ENCODE results near the gene DSCAM.
"Not testable (repeated sequence)": the region's sequence is repeated elsewhere in the genome, so short reads cannot be mapped to it uniquely, and the experiment has no call there.

The DSCAM gene

DNA sequence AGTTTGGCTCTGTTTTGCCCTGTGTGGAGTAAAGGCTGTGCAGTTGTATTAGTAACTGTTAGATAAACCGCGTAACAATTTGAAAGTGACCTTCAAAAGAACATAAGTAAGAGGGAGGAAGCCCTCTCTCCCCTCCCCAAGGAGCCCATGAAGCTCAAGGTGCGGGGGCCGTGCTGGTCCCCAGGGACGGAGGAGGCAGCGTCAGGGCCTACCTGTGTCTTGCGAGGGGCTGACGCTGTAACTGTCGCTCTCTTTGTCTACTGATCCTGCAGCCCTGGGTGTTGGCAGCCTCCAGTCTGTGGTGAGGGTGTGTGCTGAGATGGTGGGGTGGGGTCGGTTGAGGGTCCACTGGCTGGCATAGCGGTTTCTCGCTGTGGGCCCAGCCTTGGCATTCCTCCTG, 803.1 kb downstream of the DSCAM start:
- no peak for DNase-seq

GRCh38 chr21:40043423-40043822, 803.5 kb downstream of the DSCAM start:
- DNase-seq = no peak

DNA sequence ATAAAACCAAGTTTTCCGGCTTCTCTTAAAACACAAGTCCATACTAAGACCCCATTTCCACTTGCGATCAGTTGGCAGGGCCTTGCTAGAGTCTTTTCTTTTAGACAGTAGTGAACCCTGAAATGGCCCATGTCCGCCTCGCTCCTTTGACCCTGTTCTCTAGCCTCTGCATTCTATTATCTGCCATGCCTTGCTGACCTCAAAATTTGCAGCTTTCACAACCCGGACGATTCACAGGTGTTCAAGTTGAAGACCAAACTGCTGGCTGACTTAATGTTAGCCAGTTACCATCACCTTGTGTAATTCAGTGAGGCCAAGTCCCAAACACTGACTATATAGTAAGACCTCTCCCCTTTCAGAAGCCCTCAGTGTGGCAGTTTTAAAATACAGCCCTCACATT, 805.5 kb downstream of the DSCAM start:
- DNase-seq = no peak

- not testable (repeated sequence) for DNase-seq
These were observed 813.7 kb downstream of the DSCAM start for GRCh38 chr21:40033156-40033782.

DNA sequence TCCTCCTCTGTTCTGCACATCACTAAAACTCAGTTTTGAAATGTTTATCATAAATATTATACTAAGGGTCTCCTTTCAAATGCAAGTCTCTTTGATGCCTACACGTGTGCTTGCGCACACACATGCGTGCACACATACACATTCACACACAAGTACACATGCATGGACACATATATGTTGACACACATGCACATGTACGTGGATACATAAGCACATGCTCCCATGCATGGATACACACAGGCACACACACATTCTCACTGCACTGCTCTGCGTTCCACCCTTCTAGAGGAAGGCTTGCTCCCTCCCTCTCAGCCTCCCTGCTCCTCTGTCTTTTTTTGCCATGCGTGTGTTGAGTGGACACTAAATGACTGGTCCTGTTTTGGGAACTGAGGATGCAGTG, 817.1 kb downstream of the DSCAM start:
- no peak for DNase-seq

GRCh38 chr21:40028393-40028792, 818.6 kb downstream of the DSCAM start:
- not testable (repeated sequence) for DNase-seq

DNA sequence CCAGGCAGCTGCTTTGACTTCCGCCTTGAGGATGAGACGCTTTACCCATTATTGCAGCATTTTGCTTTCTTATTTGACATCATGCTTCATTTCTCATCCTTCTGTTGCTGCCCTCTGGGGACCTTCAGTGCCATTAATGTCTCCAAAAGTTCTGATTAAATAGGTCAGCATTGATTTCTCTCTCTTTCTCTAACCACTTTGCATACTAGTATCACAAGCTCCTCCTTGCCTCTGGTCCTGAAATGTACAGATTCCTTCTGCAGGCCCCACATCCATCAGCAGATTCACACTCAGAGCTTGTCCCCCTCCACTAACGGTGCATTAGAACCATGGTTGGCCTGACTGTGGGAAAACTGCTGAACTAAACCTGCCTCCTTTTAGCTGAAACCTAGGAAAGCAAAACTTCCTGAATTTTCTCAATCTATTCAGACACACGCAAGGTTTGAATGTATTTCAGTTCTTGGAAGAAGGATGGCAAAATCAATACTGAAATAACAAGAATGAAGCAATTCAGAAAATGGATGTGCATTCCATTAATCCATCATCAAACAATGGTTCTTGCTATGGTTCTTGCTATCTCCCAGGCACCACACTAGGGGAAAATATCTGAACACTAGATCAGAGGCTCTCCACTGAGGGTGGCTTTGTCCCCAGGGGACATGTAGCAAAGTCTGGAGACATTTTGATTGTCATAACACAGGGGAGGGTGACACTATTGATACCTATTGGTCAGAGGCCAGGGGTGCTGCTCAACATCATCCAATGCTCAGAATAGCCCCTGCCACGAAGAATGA, 825.2 kb downstream of the DSCAM start:
- DNase-seq = no peak

DNA sequence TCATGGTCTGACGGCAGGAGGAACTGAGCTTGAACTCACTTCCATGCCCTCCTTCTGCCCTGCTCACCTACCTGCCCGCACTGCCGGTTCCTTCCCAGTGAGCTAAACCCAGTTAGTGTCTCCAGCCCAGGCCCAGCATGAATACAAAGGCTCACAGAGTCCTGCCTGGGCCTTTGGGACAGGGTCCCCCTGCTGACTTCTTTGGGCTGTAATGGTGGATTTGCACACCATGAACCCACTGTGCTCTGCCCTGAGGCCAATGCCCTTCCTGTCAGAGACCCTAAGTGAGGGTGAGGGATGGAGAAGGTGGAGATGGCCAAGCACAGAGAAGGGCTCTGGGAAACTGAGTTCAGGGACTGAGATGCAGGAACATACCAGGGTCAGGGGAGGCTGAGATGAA, 826.3 kb downstream of the DSCAM start:
- DNase-seq = no peak

DNA sequence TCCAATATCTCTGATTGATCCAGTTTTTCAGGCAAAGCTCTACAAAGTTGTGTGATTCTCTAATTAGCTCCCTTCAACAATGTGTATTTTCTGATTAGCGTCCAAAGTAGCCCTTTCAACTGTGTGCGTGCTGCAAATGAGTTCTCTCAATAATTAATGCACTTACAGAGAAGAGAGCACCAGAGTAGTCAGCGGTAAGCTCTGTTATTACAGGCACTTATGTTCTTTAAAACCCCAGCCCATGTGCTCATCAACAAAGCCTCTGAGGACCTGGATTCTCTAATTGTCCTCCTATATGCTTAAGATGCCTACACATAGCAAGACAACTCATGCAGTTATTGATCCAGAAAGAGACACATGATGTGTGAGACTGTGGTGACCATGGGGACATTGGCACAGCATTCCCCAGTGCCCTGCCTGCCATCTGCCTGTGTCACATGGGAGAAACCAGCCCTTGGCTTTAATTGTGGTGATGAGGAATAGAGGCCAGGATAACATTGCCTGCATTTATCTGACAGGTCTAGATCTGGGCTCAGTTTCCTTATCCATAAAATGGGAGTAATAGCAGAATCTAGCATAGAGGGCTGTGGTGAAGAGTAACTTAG, 828.0 kb downstream of the DSCAM start:
- no peak for DNase-seq

- no peak for DNase-seq
These were observed 830.3 kb downstream of the DSCAM start for GRCh38 chr21:40016667-40017066.

GRCh38 chr21:40016234-40016633, 830.7 kb downstream of the DSCAM start:
- no peak for DNase-seq

DNA sequence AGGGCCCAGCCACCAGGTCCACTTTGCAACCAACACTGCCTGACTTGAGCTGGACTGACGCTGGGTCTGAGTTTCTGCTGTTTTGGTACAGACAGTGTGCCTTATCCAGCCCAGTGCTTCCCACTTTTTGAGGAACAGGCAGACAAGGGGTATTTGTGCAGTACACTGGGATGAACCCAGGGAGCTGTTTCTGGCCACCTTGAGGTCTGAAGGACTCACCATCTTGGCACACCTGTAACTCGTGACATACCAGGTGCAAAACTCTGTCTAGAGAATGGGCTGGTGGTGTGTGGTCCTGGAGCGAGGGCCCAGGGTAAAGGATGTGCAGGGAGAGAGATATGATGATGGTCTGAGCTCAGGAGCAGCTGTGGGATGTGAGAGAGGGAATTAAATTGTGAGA, 831.1 kb downstream of the DSCAM start:
- DNase-seq = no peak

- no peak for DNase-seq
These were observed 832.6 kb downstream of the DSCAM start for GRCh38 chr21:40014394-40014793.

DNA sequence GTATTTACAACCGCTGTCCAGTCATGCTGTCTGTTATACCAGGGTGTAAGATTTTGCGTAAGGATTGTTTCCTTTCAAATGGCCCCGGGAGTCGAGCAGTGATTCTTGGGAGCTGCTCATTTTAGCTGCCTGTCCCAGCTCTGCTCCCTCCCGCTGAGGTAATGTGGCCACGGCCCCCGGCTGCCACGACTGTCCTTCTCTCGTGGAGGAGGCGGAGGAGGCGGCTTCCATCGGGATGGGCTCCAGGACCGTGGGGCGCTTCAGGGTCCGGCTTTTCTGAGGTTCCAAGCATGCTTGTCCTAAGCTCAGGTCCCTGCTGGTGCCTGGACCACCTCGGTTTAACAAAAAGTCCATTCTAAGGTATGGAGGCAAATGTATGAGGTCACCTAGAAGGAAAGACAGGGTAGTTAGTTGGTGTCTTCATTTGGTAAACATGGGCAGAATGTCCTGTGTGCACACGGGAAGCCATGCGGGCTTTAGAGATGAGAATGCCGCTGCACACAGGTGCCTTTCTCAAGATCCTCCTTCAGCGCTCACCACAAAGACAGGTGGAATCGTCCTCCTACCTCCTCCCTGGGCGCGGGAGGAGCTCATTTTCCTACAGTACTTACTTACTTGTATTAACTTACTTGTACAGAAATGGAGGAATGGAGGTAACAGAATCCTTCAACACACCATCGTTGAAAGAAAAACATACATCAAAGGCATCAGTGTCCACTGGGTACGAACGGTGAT, 833.8 kb downstream of the DSCAM start:
- no peak for DNase-seq

DNA sequence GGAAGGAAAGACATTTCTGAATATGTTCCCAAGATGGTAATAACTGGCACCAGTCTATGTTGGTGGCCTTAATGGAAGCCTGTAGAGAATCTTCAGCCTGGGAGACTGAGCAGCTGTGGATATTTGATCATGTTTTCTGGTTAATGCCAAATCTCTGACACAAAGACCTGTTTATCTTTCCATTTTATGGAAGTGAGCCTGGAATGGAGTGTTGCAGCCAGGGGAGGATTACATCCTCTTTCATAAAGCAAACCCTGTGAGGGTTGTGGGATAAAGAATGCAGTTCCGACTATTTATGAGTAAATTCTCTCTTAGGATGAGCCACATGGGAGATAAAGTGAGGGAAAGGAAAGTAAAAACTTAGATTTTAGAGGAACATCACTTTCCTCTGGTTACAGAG, 835.6 kb downstream of the DSCAM start:
- DNase-seq = no peak

DNA sequence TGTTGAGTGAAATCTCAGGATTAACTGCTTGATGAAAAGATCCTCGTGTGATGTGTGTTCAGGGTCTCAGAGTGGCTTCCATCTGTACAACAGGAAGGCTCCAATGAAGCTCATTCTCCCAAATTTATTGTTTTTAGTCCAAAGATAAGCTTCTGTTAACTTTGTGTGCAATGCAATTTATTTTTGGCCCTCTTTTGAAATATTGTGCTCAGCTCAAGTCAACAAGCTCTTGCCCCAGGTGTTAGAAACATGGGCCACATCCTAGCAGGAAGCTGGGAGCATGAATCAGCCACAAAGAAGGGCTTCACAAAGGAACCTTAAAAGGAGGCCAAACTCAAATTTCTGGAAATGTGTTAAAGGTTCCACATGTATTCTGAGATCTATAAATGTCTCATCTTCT, 844.0 kb downstream of the DSCAM start:
- DNase-seq = no peak

GRCh38 chr21:39984286-39984991, 862.5 kb downstream of the DSCAM start:
- no peak for DNase-seq

DNA sequence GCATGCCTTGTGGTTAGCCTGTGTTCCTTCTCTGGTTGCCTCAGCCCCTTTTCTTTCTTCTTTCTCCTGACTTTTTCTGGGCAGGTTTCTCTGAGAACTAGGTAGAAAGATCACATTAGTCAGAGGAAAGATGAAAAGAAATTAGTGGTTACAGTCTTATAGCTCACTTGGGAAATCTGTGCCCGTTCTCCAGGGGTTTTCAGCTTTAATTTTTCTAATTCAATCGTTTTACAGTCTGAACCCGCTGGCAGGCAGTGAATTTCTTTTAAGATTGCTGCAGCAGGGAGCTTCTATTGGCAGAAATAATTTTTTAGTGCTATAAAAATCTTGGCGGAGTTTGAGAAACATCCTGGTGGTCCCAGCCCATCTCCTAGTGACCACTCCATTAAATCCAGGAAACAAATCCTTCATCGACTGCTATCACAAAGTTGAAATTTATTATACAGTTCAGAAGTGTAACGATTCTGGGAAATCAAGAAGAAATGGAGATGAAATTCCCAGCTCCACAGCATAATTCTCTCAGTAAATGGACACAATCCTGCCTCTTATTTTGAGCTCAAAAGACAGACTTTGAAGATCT, 866.6 kb downstream of the DSCAM start:
- no peak for DNase-seq

- no peak for DNase-seq
These were observed 867.6 kb downstream of the DSCAM start for GRCh38 chr21:39979321-39979720.

- DNase-seq = no peak
These were observed 870.2 kb downstream of the DSCAM start for GRCh38 chr21:39976800-39977199.

- DNase-seq = no peak
These were observed 873.8 kb downstream of the DSCAM start for GRCh38 chr21:39972976-39973770.
